HEK293T (cell line): ENCODE measurements around the gene IMPDH1.

Experiments
- ARNT ChIP-seq: fragments of 450-650 bp; IDR thresholded peaks from 2 replicates; pipeline ENCODE4 v1.6.1; 2017; ENCODE audit warnings: mild to moderate bottlenecking
- BHLHE40 ChIP-seq: fragments of 450-650 bp; IDR thresholded peaks from 2 replicates; pipeline ENCODE4 v1.6.1; 2016; ENCODE audit warnings: mild to moderate bottlenecking, moderate library complexity, borderline replicate concordance
- ELF4 ChIP-seq: fragments of 450-650 bp; IDR thresholded peaks from 2 replicates; pipeline ENCODE4 v1.6.1; 2017; ENCODE audit warnings: antibody characterized with exemption
- FOXA1 ChIP-seq: fragments of 450-650 bp; IDR thresholded peaks from 2 replicates; pipeline ENCODE4 v1.6.1; 2016; ENCODE audit warnings: mild to moderate bottlenecking
- FOXK2 ChIP-seq: fragments of 450-650 bp; IDR thresholded peaks from 2 replicates; pipeline ENCODE4 v1.6.1; 2016; ENCODE audit warnings: mild to moderate bottlenecking
- FOXM1 ChIP-seq: fragments of 450-650 bp; IDR thresholded peaks from 2 replicates; pipeline ENCODE4 v1.6.1; 2017; ENCODE audit warnings: mild to moderate bottlenecking, borderline replicate concordance
- HDGF ChIP-seq: fragments of 450-650 bp; IDR thresholded peaks from 2 replicates; pipeline ENCODE4 v1.6.1; 2017; ENCODE audit warnings: antibody characterized with exemption, borderline replicate concordance
- L3MBTL2 ChIP-seq: fragments of 450-650 bp; conservative IDR thresholded peaks from 2 replicates; pipeline ENCODE4 v1.6.1; 2016; ENCODE audit warnings: mild to moderate bottlenecking
- NFRKB ChIP-seq: fragments of 450-650 bp; IDR thresholded peaks from 2 replicates; pipeline ENCODE4 v1.6.1; 2016; ENCODE audit warnings: mild to moderate bottlenecking, moderate library complexity
- SP1 ChIP-seq: fragments of 450-650 bp; IDR thresholded peaks from 2 replicates; pipeline ENCODE4 v1.6.1; 2017
- SUZ12 ChIP-seq: fragments of 450-650 bp; IDR thresholded peaks from 2 replicates; pipeline ENCODE4 v1.6.1; 2016; ENCODE audit warnings: mild to moderate bottlenecking
- ZNF384 ChIP-seq: fragments of 450-650 bp; IDR thresholded peaks from 2 replicates; pipeline ENCODE4 v1.6.1; 2016
- TF ChIP-seq, protein P1 (sequence below): fragments of 450-650 bp; IDR thresholded peaks from 2 replicates; pipeline ENCODE4 v1.6.1; 2016

DNA sequence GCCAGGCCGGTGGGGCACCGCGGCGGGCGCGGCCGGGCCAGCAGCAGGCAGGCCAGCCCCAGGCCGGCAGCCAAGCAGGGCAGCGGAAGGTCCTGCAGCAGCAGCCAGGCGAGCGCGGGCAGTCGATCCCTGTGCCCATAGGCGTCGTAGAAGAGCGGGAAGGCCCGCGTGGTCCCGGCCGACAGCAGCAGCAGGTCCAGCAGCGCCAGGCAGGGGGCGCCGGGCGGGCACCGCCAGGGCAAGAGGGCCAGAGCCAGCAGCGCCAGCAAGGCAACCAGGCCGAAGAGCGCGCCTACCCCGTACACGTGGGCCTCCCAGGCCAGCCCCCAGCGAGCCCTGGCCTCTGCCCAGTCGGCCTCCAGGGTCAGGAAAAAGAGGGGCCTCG is 57.6 kb downstream of the IMPDH1 start:
- no peak for TF ChIP-seq SP1
- no peak for TF ChIP-seq FOXA1
- TF ChIP-seq NFRKB, result no peak
- no peak for TF ChIP-seq BHLHE40
- TF ChIP-seq FOXM1, result no peak
- TF ChIP-seq FOXK2, result no peak
- no peak for TF ChIP-seq SUZ12
- TF ChIP-seq, protein P1, sequence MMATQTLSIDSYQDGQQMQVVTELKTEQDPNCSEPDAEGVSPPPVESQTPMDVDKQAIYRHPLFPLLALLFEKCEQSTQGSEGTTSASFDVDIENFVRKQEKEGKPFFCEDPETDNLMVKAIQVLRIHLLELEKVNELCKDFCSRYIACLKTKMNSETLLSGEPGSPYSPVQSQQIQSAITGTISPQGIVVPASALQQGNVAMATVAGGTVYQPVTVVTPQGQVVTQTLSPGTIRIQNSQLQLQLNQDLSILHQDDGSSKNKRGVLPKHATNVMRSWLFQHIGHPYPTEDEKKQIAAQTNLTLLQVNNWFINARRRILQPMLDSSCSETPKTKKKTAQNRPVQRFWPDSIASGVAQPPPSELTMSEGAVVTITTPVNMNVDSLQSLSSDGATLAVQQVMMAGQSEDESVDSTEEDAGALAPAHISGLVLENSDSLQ, result no peak
- no peak for TF ChIP-seq ZNF384
- TF ChIP-seq HDGF, result no peak
- TF ChIP-seq ARNT, result no peak
- TF ChIP-seq L3MBTL2, result no peak
- TF ChIP-seq ELF4, result no peak
